ENCODE data around the gene WDFY4.

- TF ChIP-seq CTCF (conservative IDR thresholded peaks at IDR 0.05 in 1 of 2, IDR thresholded peaks at IDR 0.05 in 1 of 2; ENCODE audit: extremely low read depth in 1 of 2, insufficient read depth in 1 of 2, low read depth in 1 of 2, low read length in 2 of 2): no peak
- no peak for TF ChIP-seq EZH2 (IDR thresholded peaks at IDR 0.05; ENCODE audit: borderline replicate concordance, low read length)
These were observed 103.9 kb downstream of the WDFY4 start for GRCh38 chr10:48788554-48788953.

Measured in mammary epithelial cell (primary cell).